GM19463 (cell line): ENCODE results near the gene PLIN4.

Experiments used
- ATAC-seq: cut with Tn5 transposase; IDR thresholded peaks from one replicate; pipeline ENCODE4 v1.9.1; 2021; ENCODE audit warnings: mild to moderate bottlenecking, moderate library complexity; ENCODE audit not compliant: unreplicated experiment

Gene PLIN4

GRCh38 chr19:4493929-4494690, 24.2 kb downstream of the PLIN4 start:
- ATAC-seq, result no peak

DNA sequence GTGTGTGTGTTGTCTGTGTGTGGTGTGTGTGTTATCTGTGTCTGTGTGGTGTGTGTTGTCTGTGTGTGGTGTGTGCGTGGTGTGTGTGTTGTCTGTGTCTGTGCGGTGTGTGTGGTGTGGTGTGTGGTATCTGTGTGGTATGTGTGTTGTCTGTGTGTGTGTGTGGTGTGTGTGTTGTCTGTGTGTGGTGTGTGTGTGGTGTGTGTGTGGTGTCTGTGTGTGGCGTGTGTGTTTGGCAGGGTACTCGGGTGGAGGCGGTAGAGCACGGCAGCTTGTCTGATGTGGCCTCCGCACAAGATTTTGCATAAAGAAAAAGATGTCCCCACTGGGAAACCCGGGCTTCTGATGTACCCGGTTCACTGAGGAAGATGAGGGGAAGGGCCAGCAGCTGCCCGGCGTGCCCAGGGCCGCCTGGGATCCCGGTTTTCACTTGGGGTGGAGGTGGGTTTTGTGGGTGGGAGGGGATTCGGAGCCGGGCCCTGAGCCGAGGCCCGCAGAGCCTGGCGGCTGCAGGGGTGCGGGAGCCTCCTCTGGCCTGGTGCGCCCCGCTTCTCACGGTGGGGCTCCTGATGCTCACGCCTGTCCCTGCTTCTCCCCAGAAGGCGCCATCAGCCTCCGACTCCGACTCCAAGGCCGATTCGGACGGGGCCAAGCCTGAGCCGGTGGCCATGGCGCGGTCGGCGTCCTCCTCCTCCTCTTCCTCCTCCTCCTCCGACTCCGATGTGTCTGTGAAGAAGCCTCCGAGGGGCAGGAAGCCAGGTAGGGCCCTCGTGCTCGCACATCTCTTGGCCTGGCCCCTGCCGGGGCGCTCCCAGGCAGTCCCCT, 25.0 kb downstream of the PLIN4 start:
- no peak for ATAC-seq

- no peak for ATAC-seq
Observed at GRCh38 chr19:4492337-4493103, 25.8 kb downstream of the PLIN4 start.

DNA sequence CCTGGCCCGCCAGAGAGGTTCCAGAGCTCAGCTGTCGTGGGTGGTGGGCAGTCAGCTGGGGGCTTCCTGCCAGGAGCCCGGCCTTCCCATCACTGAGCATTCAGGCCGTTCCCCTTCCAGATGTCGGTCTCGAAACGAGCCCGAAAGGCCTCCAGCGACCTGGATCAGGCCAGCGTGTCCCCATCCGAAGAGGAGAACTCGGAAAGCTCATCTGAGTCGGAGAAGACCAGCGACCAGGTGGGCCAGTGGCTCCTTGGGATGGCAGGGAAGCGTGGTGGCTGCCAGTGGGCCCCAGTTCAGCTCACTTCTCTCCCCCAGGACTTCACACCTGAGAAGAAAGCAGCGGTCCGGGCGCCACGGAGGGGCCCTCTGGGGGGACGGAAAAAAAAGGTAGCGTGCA, 26.8 kb downstream of the PLIN4 start:
- no peak for ATAC-seq

GRCh38 chr19:4488496-4488895, 29.8 kb downstream of the PLIN4 start:
- ATAC-seq, result no peak

- no peak for ATAC-seq
Observed at GRCh38 chr19:4487572-4487971, 30.7 kb downstream of the PLIN4 start.

- no peak for ATAC-seq
Observed at GRCh38 chr19:4483385-4483784, 34.9 kb downstream of the PLIN4 start.

GRCh38 chr19:4482721-4483364, 35.4 kb downstream of the PLIN4 start:
- no peak for ATAC-seq

DNA sequence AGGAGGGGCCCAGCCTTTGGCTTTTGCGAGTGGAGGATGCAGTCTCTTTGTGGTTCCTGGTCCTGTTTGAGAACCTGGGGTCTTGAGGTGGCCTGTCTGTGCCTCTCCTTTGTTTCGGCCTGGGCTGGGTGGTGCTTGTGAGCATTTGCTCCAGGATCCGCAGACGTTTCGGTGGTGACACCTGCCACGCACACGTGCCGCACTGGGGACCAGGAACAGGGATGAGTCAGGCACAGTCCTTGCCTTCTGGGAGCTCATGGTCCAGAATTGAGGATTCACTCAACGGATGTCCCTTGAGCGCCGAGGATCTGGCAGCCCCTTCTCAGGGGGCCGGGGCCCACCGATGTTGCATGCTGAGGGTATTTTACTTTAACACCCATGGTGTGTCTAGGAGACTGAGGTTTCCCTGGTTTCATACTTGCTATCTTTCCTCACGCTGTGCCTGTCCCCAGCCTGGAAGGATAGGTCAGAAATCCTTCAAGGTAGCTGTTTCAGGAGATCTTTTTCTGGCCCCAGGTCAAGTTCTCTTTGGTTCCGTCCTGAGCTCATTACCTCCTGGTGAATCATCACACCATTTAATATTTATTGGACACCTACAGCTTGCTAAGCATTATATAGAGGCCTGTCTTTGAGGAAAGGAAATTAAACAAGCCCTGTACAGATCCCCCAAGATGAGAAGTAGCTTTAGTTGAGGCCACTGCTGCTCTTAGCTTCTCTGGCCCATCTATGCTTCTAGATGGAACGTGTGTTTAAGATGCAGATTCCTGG, 41.1 kb downstream of the PLIN4 start:
- no peak for ATAC-seq

- no peak for ATAC-seq
Observed at GRCh38 chr19:4474514-4475022, 43.7 kb downstream of the PLIN4 start.

DNA sequence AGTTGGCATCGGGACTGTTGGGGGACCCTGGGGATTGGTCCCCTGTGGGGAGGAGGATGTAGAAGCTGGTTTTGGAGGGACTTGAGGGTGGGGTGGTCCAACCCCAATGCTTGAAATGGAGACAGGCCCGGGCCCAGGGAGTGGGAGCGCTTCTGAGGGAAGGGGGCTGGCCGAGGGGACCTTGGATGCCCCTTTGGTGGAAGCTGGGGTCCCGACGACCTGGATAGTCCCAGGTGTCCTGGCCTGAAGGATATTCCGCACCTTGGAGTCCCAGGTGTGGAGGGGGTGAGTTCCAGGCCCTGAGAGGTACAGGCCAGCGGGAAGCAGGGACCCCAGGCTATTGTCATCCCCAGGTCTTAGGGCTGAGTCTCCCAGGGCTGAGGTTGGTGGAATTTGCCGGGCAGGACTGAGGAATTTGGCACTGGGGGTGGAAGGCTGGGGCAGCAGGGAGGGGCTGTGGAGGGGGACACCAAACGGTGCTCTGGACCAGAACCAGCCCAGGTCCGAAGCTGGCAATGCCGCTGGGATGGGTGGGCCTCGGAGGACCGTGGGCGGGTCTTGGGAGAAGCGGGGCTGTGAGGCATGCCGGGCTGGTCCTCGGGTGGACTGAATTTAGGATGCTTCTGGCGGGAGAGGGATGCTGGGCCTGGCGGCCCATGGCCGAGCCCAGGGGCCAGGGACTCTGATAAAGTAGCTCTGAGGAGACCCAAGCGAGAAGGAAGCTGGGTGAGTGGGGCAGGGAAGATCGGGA, 44.3 kb downstream of the PLIN4 start:
- ATAC-seq, result no peak

- no peak for ATAC-seq
Observed at GRCh38 chr19:4473011-4473762, 45.1 kb downstream of the PLIN4 start.

GRCh38 chr19:4472174-4472974, 45.9 kb downstream of the PLIN4 start, which contains the start of gene HDGFL2:
Gene HDGFL2 (plus strand): TSS chr19:4472297. CDS start chr19:4472351, 54 bp downstream.
- no peak for ATAC-seq

DNA sequence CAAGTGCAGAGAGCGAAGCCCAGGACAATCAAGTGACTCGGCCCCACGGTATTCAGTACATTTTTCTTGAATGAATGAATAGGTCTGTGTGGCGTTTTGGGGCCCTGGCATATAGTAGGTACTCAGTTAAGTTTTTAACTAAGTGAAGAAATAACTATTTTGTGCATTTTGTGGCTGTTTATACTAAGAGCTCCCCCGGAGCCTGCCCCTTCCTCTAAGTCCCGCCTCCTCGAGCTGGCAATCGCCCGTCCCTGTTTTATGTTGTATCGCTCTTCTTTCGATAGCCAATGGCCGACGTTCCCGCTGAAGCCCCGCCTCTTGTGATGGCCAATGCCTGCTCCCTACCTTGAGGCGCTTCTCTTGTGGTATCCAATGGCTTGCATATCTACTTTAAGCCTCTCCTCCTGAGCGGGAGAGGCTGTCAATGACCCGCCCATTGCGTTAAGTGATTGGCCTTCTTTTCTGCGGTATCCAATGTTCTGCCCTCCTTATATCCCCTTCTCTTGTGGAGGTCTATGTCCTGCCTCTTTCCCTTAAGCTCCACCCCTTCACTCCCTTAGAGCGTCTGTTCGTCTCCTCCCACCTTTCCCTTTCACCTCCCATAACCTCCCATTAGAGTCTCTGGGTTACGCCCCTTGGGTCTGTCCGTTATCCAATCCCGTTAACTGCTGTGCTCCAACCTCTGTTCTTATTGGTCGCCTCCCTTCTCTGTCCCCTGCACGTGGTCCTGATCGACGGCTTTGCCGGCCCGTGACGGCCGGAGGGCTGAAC, 46.7 kb downstream of the PLIN4 start:
- peak; percentile 77 for ATAC-seq

DNA sequence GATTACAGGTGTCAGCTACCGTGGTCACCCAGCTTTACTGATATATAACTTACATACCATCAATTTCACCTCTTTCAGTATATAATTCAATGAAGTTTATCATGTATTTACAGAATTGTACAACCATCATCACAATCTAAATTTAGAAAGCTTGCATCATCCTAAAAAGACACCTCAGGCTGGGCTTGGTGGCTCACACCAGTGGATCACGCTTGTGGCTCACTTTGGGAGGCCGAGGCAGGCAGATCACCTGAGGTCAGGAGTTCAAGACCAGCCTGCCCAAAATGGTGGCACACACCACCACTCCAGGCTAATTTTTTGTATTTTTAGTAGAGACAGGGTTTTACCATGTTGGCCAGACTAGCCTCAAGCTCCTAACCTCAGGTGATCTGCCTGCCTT, 50.5 kb downstream of the PLIN4 start:
- no peak for ATAC-seq

DNA sequence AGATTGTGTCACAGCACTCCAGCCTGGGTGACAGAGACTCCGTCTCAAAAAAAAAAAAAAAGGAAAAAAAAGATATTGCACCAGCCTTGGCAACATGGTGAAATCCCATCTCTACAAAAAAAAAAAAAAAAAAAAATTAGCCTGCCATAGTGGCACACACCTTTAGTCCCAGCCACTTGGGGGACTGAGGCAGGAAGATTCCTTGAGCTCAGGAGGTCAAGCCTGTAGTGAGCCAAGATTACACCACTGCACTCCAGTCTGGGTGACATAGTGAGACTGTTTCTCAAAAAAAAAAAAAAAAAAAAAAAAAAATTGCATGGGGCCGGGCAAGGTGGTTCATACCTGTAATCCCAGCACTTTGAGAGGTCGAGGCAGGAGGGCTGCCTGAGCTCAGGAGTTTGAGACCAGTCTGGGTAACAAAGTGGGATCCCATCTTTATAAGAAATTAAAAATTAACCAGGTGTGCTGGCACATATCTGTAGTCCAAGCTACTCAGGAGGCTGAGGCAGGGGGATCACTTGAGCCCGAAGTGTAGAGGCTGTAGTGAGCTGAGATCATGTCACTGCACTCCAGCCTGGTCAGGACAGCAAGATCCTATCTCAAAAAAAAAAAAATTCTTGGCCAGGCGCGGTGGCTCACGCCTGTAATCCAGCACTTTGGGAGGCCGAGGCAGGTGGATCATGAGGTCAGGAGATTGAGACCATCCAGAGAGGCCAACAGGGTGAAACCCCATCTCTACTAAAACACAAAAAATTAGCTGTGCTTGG, 53.3 kb downstream of the PLIN4 start:
- ATAC-seq, result no peak
